Measurements from ENCODE around the gene CHRD.
"Not testable (repeated sequence)": the region's sequence is repeated elsewhere in the genome, so short reads cannot be mapped to it uniquely, and the experiment has no call there.

CHRD gene

GRCh38 chr3:184419171-184419570 lies 39.3 kb downstream of the CHRD start:
- DNase-seq (ENCODE audit: low read depth), result no peak

- no peak for DNase-seq (ENCODE audit: low read depth)
Measured at GRCh38 chr3:184423561-184423960, 43.7 kb downstream of the CHRD start.

- DNase-seq (ENCODE audit: low read depth), result no peak
Measured at GRCh38 chr3:184426691-184427141, 46.9 kb downstream of the CHRD start.

GRCh38 chr3:184428561-184429175 lies 48.8 kb downstream of the CHRD start:
- no peak for DNase-seq (ENCODE audit: low read depth)

- DNase-seq (ENCODE audit: low read depth), result no peak
Measured at GRCh38 chr3:184429786-184430185, 49.9 kb downstream of the CHRD start.

- no peak for DNase-seq (ENCODE audit: low read depth)
Measured at GRCh38 chr3:184430940-184431339, 51.1 kb downstream of the CHRD start.

GRCh38 chr3:184433178-184433577 lies 53.3 kb downstream of the CHRD start:
- DNase-seq (ENCODE audit: low read depth), result not testable (repeated sequence)

GRCh38 chr3:184439096-184439495 lies 59.2 kb downstream of the CHRD start:
- DNase-seq (ENCODE audit: low read depth), result no peak

Data from HS-5 (cell line).